Spleen (tissue), 11 donors: ENCODE data around the gene CUX1. TPM values are rescaled to one million over a fixed set of nuclear protein-coding genes. Genes with fewer than 3 reads are reported as not detected.
A peak's percentile ranks its signal among the peaks of the same experiment; 100 is the strongest.

Experiments used
- DNase-seq: peaks from one replicate; pipeline ENCODE4 v3.0.0-alpha.2; 2020
- H3K27ac ChIP-seq, 8 donors: fragments of 200-600 bp; sonication (generic) in 7 of 8; 1 replicate in 4 of 8; 2 replicates in 4 of 8; pipeline versions ENCODE4 v1.5.0 to v1.8.0; 2016 to 2021; ENCODE audit warnings: inconsistent platforms in 4 of 8, mild to moderate bottlenecking in 4 of 8, moderate library complexity in 1 of 8
- H3K27me3 ChIP-seq, 7 donors: fragments of 200-600 bp; sonication (generic) in 6 of 7; replicated peaks in 1 of 7; 1 replicate in 4 of 7; 2 replicates in 3 of 7; pipeline versions ENCODE4 v1.5.0 to v1.8.0; 2016 to 2021; ENCODE audit warnings: inconsistent platforms in 3 of 7, mild to moderate bottlenecking in 1 of 7
- H3K36me3 ChIP-seq, 6 donors: fragments of 200-600 bp; sonication (generic) in 5 of 6; 1 replicate in 4 of 6; 2 replicates in 2 of 6; pipeline versions ENCODE4 v1.5.0 to v1.8.0; 2016 to 2021; ENCODE audit warnings: inconsistent platforms in 2 of 6
- H3K4me1 ChIP-seq, 6 donors: fragments of 200-600 bp; sonication (generic) in 5 of 6; 1 replicate in 3 of 6; 2 replicates in 3 of 6; pipeline versions ENCODE4 v1.5.0 to v1.8.0; 2016 to 2021; ENCODE audit warnings: inconsistent platforms in 3 of 6
- H3K4me3 ChIP-seq, 8 donors: fragments of 200-600 bp; sonication (generic) in 7 of 8; 1 replicate in 4 of 8; 2 replicates in 4 of 8; pipeline versions ENCODE4 v1.5.0 to v1.8.0; 2016 to 2021; ENCODE audit warnings: inconsistent platforms in 4 of 8, mild to moderate bottlenecking in 4 of 8, moderate library complexity in 2 of 8
- H3K9me3 ChIP-seq, 8 donors: fragments of 200-600 bp; sonication (generic) in 7 of 8; 1 replicate in 4 of 8; 2 replicates in 4 of 8; pipeline versions ENCODE4 v1.5.0 to v1.8.0; 2016 to 2021; ENCODE audit warnings: inconsistent platforms in 4 of 8
- CTCF ChIP-seq, 11 experiments: fragments of 200-600 bp in 7 of 11; fragments of 450-650 bp in 4 of 11; sonication (generic) in 4 of 11; IDR thresholded peaks in 8 of 11; conservative IDR thresholded peaks in 3 of 11; 1 replicate in 7 of 11; 2 replicates in 4 of 11; pipeline versions ENCODE4 v1.4.0 to v1.8.0; 2016 to 2021; ENCODE audit warnings: antibody characterized with exemption in 11 of 11, inconsistent platforms in 4 of 11, mild to moderate bottlenecking in 1 of 11
- POLR2A ChIP-seq, 3 donors: fragments of 450-650 bp; IDR thresholded peaks; one replicate each; pipeline ENCODE4 v1.5.1; 2017; ENCODE audit warnings: antibody characterized with exemption in 3 of 3, mild to moderate bottlenecking in 1 of 3
- POLR2AphosphoS5 ChIP-seq, 3 donors: sonication (generic); formaldehyde crosslinking; IDR thresholded peaks; one replicate each; pipeline ENCODE4 v1.5.1; 2017; ENCODE audit warnings: antibody characterized with exemption in 3 of 3
- WGBS, 5 donors: extraction: QIAGEN DNeasy Blood & Tissue Kit in 3 of 5; methylation state at CpG; one replicate each; pipeline versions ENCODE4 v1.1.5 to v1.1.7; 2013 to 2018; 5-methylcytosine and 5-hydroxymethylcytosine counted together
- intact Hi-C: fragments of 100-400 bp; cut with DNase I; formaldehyde crosslinking; loops from one replicate; pipeline ENCODE4 v1.15.0; 2023; ENCODE audit warnings: low total_unique reads
- polyA plus RNA-seq, 3 donors: library from polyadenylated mRNA; stranded (reverse); fragments of 200-250 nt; gene quantifications; one replicate each; pipeline ENCODE4 v1.2.1, GENCODE V29; 2013
- total RNA-seq, 7 donors: library from RNA; depleted of rRNA in 3 of 7; stranded (reverse); fragments of >200 nt in 3 of 7; fragmentation: NEBNext Ultra II Directional in 4 of 7; extraction: Animal tissue kit (Norgen Biotek cat#: 25700) in 4 of 7; gene quantifications; one replicate each; pipeline versions ENCODE4 v1.1.0 to v1.2.1, GENCODE V29; 2016 to 2021
- donor health status: healthy with polysubstance abuse.
- donor health status: DM: no; HTN: no; CAD: no; lungs with moderate emphysema.
- donor health status: DM: no; HTN: no; CAD: no.
- donor health status: Bipolar disorder and iron deficiency.
- donor health status: healthy.
- donor health status: DM: no; HTN: no; CAD: no.
- donor health status: DM: yes; HTN: yes; CAD: no.

The CUX1 gene
- total and polyA plus RNA-seq, 10 donors, result 9.1 to 95.8 (median 61.9) TPM

- peak; percentile 75 for DNase-seq
- peak overlapping the region in 1 of 8 donors; percentile 8 for H3K27ac ChIP-seq
- peaks cover 0 to 28% (median 9%) of the 10 kb centered on the region in 6 donors for H3K4me1 ChIP-seq
- 80 to 92% (median 86%) methylated on average over 20 to 24 of the region's 24 CpGs for WGBS, 5 donors
- TF ChIP-seq CTCF (IDR thresholded peaks at IDR 0.05 in 8 of 11, conservative IDR thresholded peaks at IDR 0.05 in 3 of 11) (no peak), POLR2A (IDR thresholded peaks at IDR 0.05) (no peak), POLR2AphosphoS5 (IDR thresholded peaks at IDR 0.05) (peak in 1 of 3 donors; percentile 55)
- H3K27me3 ChIP-seq, result peaks cover 0 to 16% (median 0%) of the 10 kb centered on the region in 7 donors
- H3K9me3 ChIP-seq, result no peaks in the 10 kb centered on the region
- intact Hi-C loops, result no loop called here
- peaks cover 0 to 91% (median 17%) of the 10 kb centered on the region in 6 donors for H3K36me3 ChIP-seq
- H3K4me3 ChIP-seq, result no peak overlapping the region
Observed at GRCh38 chr7:102317231-102318059, 500.0 kb downstream of the CUX1 start.

- peaks cover 0 to 21% (median 0%) of the 10 kb centered on the region in 7 donors for H3K27me3 ChIP-seq
- TF ChIP-seq POLR2AphosphoS5 (IDR thresholded peaks at IDR 0.05), result no peak
- no peak for TF ChIP-seq POLR2A (IDR thresholded peaks at IDR 0.05)
- no peak for TF ChIP-seq CTCF (IDR thresholded peaks at IDR 0.05 in 8 of 11, conservative IDR thresholded peaks at IDR 0.05 in 3 of 11)
- DNase-seq, result peak; percentile 50
- peaks cover 0 to 23% (median 8%) of the 10 kb centered on the region in 6 donors for H3K4me1 ChIP-seq
- no peak overlapping the region for H3K4me3 ChIP-seq
- 68 to 81% (median 77%) methylated on average over 5 to 7 of the region's 7 CpGs for WGBS, 5 donors
- intact Hi-C loops, result no loop called here
- no peaks in the 10 kb centered on the region for H3K9me3 ChIP-seq
- H3K36me3 ChIP-seq, result peaks cover 0 to 80% (median 17%) of the 10 kb centered on the region in 6 donors
- no peak overlapping the region for H3K27ac ChIP-seq
Observed at GRCh38 chr7:102318482-102318971, 501.1 kb downstream of the CUX1 start.

- peaks cover 0 to 23% (median 8%) of the 10 kb centered on the region in 6 donors for H3K4me1 ChIP-seq
- H3K9me3 ChIP-seq, result no peaks in the 10 kb centered on the region
- no peak overlapping the region for H3K27ac ChIP-seq
- no peak overlapping the region for H3K4me3 ChIP-seq
- DNase-seq, result peak; percentile 54
- intact Hi-C loops, result no loop called here
- peaks cover 0 to 21% (median 0%) of the 10 kb centered on the region in 7 donors for H3K27me3 ChIP-seq
- WGBS, 5 donors, result 81 to 100% (median 94%) methylated on average over 3 of the region's 3 CpGs
- H3K36me3 ChIP-seq, result peaks cover 0 to 69% (median 10%) of the 10 kb centered on the region in 6 donors
- TF ChIP-seq POLR2A (IDR thresholded peaks at IDR 0.05), result no peak
- no peak for TF ChIP-seq POLR2AphosphoS5 (IDR thresholded peaks at IDR 0.05)
- TF ChIP-seq CTCF (IDR thresholded peaks at IDR 0.05 in 8 of 11, conservative IDR thresholded peaks at IDR 0.05 in 3 of 11), result no peak
Observed at GRCh38 chr7:102319671-102320070, 502.2 kb downstream of the CUX1 start.

- TF ChIP-seq POLR2AphosphoS5 (IDR thresholded peaks at IDR 0.05) (peak in 1 of 3 donors; percentile 14), POLR2A (IDR thresholded peaks at IDR 0.05) (no peak), CTCF (IDR thresholded peaks at IDR 0.05 in 8 of 11, conservative IDR thresholded peaks at IDR 0.05 in 3 of 11) (no peak)
- Histone ChIP-seq H3K27ac (no peak overlapping the region), H3K9me3 (no peaks in the 10 kb centered on the region), H3K4me3 (no peak overlapping the region), H3K4me1 (peaks cover 0 to 23% (median 8%) of the 10 kb centered on the region in 6 donors), H3K36me3 (peaks cover 0 to 64% (median 7%) of the 10 kb centered on the region in 6 donors), H3K27me3 (peaks cover 0 to 21% (median 0%) of the 10 kb centered on the region in 7 donors)
- intact Hi-C loops, result no loop called here
- 87 to 92% (median 90%) methylated on average over 13 to 14 of the region's 14 CpGs for WGBS, 5 donors
- DNase-seq, result peak; percentile 71
Observed at GRCh38 chr7:102320181-102320580, 502.8 kb downstream of the CUX1 start.
